Myometrial cell (primary cell): ENCODE results near the gene S100A12. TPM values are rescaled to one million over a fixed set of nuclear protein-coding genes. Genes with fewer than 3 reads are reported as not detected.

Source experiments
- total RNA-seq: library from RNA; depleted of rRNA; stranded (reverse); fragments of >200 nt; gene quantifications from 2 replicates; pipeline ENCODE4 v1.2.3, GENCODE V29; 2015

The S100A12 gene
- total RNA-seq: not detected in 2 replicates

DNA sequence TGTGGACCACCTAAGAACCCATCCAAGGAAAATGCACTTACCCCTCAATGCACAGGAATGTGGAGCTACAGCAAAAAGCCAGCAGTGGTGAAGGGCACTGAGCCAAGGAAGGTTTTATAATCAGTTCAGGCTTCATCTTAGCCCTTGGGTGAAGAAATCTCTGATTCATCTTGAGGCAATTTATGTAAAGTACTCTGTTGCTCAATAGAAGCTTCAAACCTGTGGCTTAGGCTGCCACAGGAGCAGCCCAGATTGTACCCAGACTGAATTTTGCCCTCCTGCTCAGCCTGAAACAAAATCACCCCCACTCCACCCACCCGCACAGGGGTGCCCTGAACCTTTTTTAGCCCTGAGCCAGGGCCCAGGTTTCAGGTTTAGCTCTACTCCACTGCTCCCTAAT lies at the start of gene S100A12:
TSS of gene S100A12 (minus strand) at position 111 of the 400 bp plus-strand sequence. CDS start 1,029 bp downstream, outside the sequence.

GRCh38 chr1:153415850-153416570 lies 40.6 kb upstream of the S100A12 start, which contains the start of gene S100A7A:
S100A7A (plus strand) TSS chr1:153416520; CDS start chr1:153418083, 1,563 bp downstream.

DNA sequence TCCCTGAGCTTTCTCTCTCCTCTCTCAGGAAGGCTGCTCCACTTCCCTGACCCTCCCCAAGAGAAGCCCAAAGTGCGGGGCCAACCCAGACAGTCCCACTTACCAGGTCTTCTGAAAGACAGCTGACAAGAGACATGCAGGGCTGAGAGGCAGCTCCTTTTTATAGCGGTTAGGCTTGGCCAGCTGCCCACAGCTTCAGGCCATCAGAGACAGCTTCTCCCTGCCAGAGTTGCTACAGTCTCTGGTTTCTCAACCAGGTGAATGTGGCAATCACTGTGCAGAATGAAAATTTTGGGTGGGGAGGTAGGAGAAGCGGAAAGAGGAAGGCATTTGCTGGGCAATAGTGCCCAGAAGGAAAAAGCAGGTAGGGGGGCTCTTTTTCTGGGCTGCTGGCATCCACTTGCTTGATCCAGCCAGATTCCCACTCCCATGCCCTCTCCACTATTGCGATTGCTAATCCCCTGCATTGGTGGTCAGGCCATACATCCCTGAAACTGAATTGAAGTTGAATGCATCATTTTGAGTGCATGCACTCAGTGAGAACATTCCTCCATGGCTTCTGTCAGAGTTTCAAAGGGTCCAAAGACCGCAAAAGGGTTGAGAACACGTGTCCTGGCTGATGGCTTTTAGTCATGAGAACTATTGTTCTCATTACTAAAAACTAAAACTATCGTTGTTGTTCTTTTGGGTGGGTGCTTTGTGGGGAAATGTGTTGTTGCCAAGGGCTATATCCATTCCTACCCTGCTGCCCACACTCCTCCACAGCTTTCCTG lies 15.7 kb upstream of the S100A12 start, which contains the start of gene S100A8:
TSS of gene S100A8 (minus strand) at position 136 of the 773 bp plus-strand sequence. CDS start 538 bp downstream, outside the sequence.

DNA sequence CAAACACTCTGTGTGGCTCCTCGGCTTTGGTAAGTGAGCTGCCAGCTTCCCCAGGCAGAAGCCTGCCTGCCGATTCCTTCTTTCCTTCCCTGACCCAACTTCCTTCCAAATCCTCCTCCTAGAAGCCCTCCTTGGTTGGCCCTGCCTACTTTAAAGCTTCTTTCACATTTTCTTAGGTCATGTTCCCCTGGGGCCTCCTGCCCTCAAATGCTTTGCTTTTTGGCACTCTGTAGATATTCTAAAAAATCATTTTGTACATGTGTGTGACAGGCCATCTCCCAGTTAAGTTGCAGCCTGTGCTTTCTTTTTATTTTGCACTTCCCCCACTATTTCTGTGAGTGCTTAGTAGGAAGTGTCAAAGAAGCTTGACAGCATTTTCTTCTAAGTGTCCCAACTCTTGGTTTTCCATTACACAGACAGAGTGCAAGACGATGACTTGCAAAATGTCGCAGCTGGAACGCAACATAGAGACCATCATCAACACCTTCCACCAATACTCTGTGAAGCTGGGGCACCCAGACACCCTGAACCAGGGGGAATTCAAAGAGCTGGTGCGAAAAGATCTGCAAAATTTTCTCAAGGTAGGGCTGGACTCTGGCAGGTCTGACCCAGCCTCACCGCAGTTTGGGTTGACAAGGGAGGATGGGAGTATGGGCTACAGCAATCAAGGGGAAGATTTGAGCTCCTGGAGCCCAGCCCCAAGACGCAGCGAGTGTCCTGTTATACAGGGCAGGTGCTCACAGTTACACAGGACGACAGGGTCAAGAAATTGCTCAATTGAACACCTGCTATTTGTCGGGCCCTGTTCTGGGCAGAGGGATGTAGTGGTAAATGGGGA lies 17.3 kb downstream of the S100A12 start, which contains the start of gene S100A9:
TSS of gene S100A9 (plus strand) at position 2 of the 838 bp plus-strand sequence. CDS start at position 432, 430 bp downstream.

GRCh38 chr1:153348511-153349362 lies 26.7 kb downstream of the S100A12 start, which contains the start of gene PGLYRP4:
PGLYRP4 (minus strand) TSS chr1:153348841; CDS start chr1:153347932, 909 bp downstream.

Other genes starting within 250 kb of the S100A12 start
- not detected in 2 replicates for gene SPRR2G, start 224.7 kb downstream of the S100A12 start, total RNA-seq
- gene LELP1, start 172.2 kb downstream of the S100A12 start, total RNA-seq: not detected in 2 replicates
- not detected in 2 replicates for gene PRR9, start 158.0 kb downstream of the S100A12 start, total RNA-seq
- not detected in 2 replicates for gene LORICRIN, start 115.9 kb downstream of the S100A12 start, total RNA-seq
- not detected in 2 replicates for gene PGLYRP3, start 62.7 kb downstream of the S100A12 start, total RNA-seq
- not detected in 2 replicates for gene PGLYRP4, start 26.8 kb downstream of the S100A12 start, total RNA-seq
- gene S100A9, start 17.8 kb downstream of the S100A12 start, total RNA-seq: not detected in 2 replicates
- gene S100A8, start 15.5 kb upstream of the S100A12 start, total RNA-seq: not detected in 2 replicates
- not detected in 2 replicates for gene S100A7A, start 40.9 kb upstream of the S100A12 start, total RNA-seq
- not detected in 2 replicates for gene S100A7, start 85.0 kb upstream of the S100A12 start, total RNA-seq
- 1,090 and 1,431 TPM in 2 replicates for gene S100A6, start 160.4 kb upstream of the S100A12 start, total RNA-seq
- 1.4 TPM in 1 of 2 replicates, not detected in the other for gene S100A5, start 165.3 kb upstream of the S100A12 start, total RNA-seq
- gene S100A4, start 170.2 kb upstream of the S100A12 start, total RNA-seq: 45.3 and 54.9 TPM in 2 replicates
- 5.8 and 15.8 TPM in 2 replicates for gene S100A3, start 173.6 kb upstream of the S100A12 start, total RNA-seq
- 0.29 and 2.3 TPM in 2 replicates for gene S100A2, start 190.2 kb upstream of the S100A12 start, total RNA-seq
- gene S100A16, start 237.5 kb upstream of the S100A12 start, total RNA-seq: 807 and 927 TPM in 2 replicates
- gene S100A14, start 240.7 kb upstream of the S100A12 start, total RNA-seq: not detected in 2 replicates